SU-DHL-6 (cell line): ENCODE data around the gene APOL3.
"Not testable (repeated sequence)": the region's sequence is repeated elsewhere in the genome, so short reads cannot be mapped to it uniquely, and the experiment has no call there.

Source experiments
- H2AFZ ChIP-seq: fragments of 200-600 bp; sonication (generic); 2 replicates; pipeline ENCODE4 v1.6.1; 2014; ENCODE audit warnings: low read depth, mild to moderate bottlenecking, moderate library complexity, mixed read lengths, antibody characterized with exemption, low read length; ENCODE audit not compliant: severe bottlenecking
- H3F3A ChIP-seq: fragments of 200-600 bp; shearing (Covaris generic); 2 replicates; pipeline ENCODE4 v1.6.0; 2016; ENCODE audit warnings: antibody characterized with exemption, mild to moderate bottlenecking; ENCODE audit not compliant: insufficient read depth
- H3K27ac ChIP-seq: fragments of 200-600 bp; sonication (generic); 2 replicates; pipeline ENCODE4 v1.5.1; 2016; ENCODE audit warnings: low read depth, mild to moderate bottlenecking, low read length, moderate library complexity, mixed read lengths
- H3K27me3 ChIP-seq: fragments of 200-600 bp; sonication (generic), shearing (Covaris generic); 2 replicates; pipeline ENCODE4 v1.6.0; 2014; ENCODE audit warnings: mild to moderate bottlenecking, low read length
- H3K36me3 ChIP-seq: fragments of 200-600 bp; sonication (generic); 2 replicates; pipeline ENCODE4 v1.6.1; 2014; ENCODE audit warnings: mild to moderate bottlenecking, low read length, mixed read lengths
- H3K4me2 ChIP-seq: fragments of 300-600, 200-600 bp; shearing (Covaris generic), sonication (generic); 2 replicates; pipeline ENCODE4 v1.6.0; 2014; ENCODE audit warnings: low read length, low read depth, mild to moderate bottlenecking; ENCODE audit not compliant: poor library complexity, severe bottlenecking
- H3K4me3 ChIP-seq: fragments of 200-600 bp; sonication (generic); 2 replicates; pipeline ENCODE4 v1.5.1; 2014; ENCODE audit warnings: antibody characterized with exemption, low read length, mild to moderate bottlenecking, mixed read lengths; ENCODE audit not compliant: insufficient read depth, poor library complexity, severe bottlenecking
- H3K79me2 ChIP-seq: fragments of 200-600 bp; sonication (generic); 2 replicates; pipeline ENCODE4 v1.6.1; 2014; ENCODE audit warnings: mild to moderate bottlenecking, low read length, moderate library complexity; ENCODE audit not compliant: insufficient read depth
- H3K9ac ChIP-seq: fragments of 200-600 bp; sonication (generic); 2 replicates; pipeline ENCODE4 v1.7.0; 2014; ENCODE audit warnings: mild to moderate bottlenecking, low read length
- H3K9me2 ChIP-seq: fragments of 200-600 bp; sonication (generic); replicated peaks from 2 replicates; pipeline ENCODE4 v1.6.1; 2014; ENCODE audit warnings: low read length; ENCODE audit not compliant: insufficient read depth
- H3K9me3 ChIP-seq: fragments of 200-600 bp; sonication (generic); 2 replicates; pipeline ENCODE4 v1.6.1; 2014; ENCODE audit warnings: low read length, mixed read lengths; ENCODE audit not compliant: insufficient read depth
- H4K20me1 ChIP-seq: fragments of 200-600 bp; sonication (generic); 2 replicates; pipeline ENCODE4 v1.6.1; 2014; ENCODE audit warnings: low read depth, mild to moderate bottlenecking, antibody characterized with exemption, low read length, moderate library complexity, mixed read lengths
- EZH2phosphoT487 ChIP-seq: fragments of 200-600 bp; sonication (generic), shearing (Covaris generic); conservative IDR thresholded peaks from 2 replicates; pipeline ENCODE4 v1.6.1; 2018; ENCODE audit warnings: mild to moderate bottlenecking, antibody characterized with exemption, low read length, moderate library complexity, mixed read lengths
- TF ChIP-seq, protein P1 (sequence below): fragments of 200-600 bp; sonication (generic); IDR thresholded peaks from one replicate; pipeline ENCODE4 v1.5.1; 2017; ENCODE audit warnings: antibody characterized with exemption, mild to moderate bottlenecking, low read length, moderate library complexity; ENCODE audit not compliant: insufficient read depth, poor library complexity, severe bottlenecking

The APOL3 gene

GRCh38 chr22:36097880-36098279 lies 62.7 kb downstream of the APOL3 start:
- H3K4me2 ChIP-seq, result no peak overlapping the region
- no peaks in the 10 kb centered on the region for H3K27me3 ChIP-seq
- H3K79me2 ChIP-seq, result no peaks in the 10 kb centered on the region
- no peak overlapping the region for H3K4me3 ChIP-seq
- H2AFZ ChIP-seq, result no peak overlapping the region
- H3K27ac ChIP-seq, result no peak overlapping the region
- H3K9ac ChIP-seq, result no peak overlapping the region
- no peaks in the 10 kb centered on the region for H3K36me3 ChIP-seq
- TF ChIP-seq, protein P1, sequence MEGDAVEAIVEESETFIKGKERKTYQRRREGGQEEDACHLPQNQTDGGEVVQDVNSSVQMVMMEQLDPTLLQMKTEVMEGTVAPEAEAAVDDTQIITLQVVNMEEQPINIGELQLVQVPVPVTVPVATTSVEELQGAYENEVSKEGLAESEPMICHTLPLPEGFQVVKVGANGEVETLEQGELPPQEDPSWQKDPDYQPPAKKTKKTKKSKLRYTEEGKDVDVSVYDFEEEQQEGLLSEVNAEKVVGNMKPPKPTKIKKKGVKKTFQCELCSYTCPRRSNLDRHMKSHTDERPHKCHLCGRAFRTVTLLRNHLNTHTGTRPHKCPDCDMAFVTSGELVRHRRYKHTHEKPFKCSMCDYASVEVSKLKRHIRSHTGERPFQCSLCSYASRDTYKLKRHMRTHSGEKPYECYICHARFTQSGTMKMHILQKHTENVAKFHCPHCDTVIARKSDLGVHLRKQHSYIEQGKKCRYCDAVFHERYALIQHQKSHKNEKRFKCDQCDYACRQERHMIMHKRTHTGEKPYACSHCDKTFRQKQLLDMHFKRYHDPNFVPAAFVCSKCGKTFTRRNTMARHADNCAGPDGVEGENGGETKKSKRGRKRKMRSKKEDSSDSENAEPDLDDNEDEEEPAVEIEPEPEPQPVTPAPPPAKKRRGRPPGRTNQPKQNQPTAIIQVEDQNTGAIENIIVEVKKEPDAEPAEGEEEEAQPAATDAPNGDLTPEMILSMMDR, result no peak
- TF ChIP-seq EZH2phosphoT487, result no peak
- no peaks in the 10 kb centered on the region for H3K9me2 ChIP-seq
- H4K20me1 ChIP-seq, result no peaks in the 10 kb centered on the region
- H3K9me3 ChIP-seq, result no peaks in the 10 kb centered on the region
- H3F3A ChIP-seq, result no peaks in the 10 kb centered on the region

GRCh38 chr22:36090772-36091171 lies 69.8 kb downstream of the APOL3 start:
- H3K27ac ChIP-seq, H3K36me3 ChIP-seq, H3K9me3 ChIP-seq, H3K27me3 ChIP-seq, H3F3A ChIP-seq, H3K4me2 ChIP-seq, H4K20me1 ChIP-seq, H3K9me2 ChIP-seq, H3K9ac ChIP-seq, H3K79me2 ChIP-seq, H2AFZ ChIP-seq, H3K4me3 ChIP-seq: not testable (repeated sequence)
